SU-DHL-6 (cell line): Measurements from ENCODE around the gene ARHGAP22.

Experiments used
- H2AFZ ChIP-seq: fragments of 200-600 bp; sonication (generic); 2 replicates; pipeline ENCODE4 v1.6.1; 2014; ENCODE audit warnings: low read depth, mild to moderate bottlenecking, moderate library complexity, mixed read lengths, antibody characterized with exemption, low read length; ENCODE audit not compliant: severe bottlenecking
- H3F3A ChIP-seq: fragments of 200-600 bp; shearing (Covaris generic); 2 replicates; pipeline ENCODE4 v1.6.0; 2016; ENCODE audit warnings: antibody characterized with exemption, mild to moderate bottlenecking; ENCODE audit not compliant: insufficient read depth
- H3K27ac ChIP-seq: fragments of 200-600 bp; sonication (generic); 2 replicates; pipeline ENCODE4 v1.5.1; 2016; ENCODE audit warnings: low read depth, mild to moderate bottlenecking, low read length, moderate library complexity, mixed read lengths
- H3K27me3 ChIP-seq: fragments of 200-600 bp; sonication (generic), shearing (Covaris generic); 2 replicates; pipeline ENCODE4 v1.6.0; 2014; ENCODE audit warnings: mild to moderate bottlenecking, low read length
- H3K36me3 ChIP-seq: fragments of 200-600 bp; sonication (generic); 2 replicates; pipeline ENCODE4 v1.6.1; 2014; ENCODE audit warnings: mild to moderate bottlenecking, low read length, mixed read lengths
- H3K4me2 ChIP-seq: fragments of 300-600, 200-600 bp; shearing (Covaris generic), sonication (generic); 2 replicates; pipeline ENCODE4 v1.6.0; 2014; ENCODE audit warnings: low read length, low read depth, mild to moderate bottlenecking; ENCODE audit not compliant: poor library complexity, severe bottlenecking
- H3K4me3 ChIP-seq: fragments of 200-600 bp; sonication (generic); 2 replicates; pipeline ENCODE4 v1.5.1; 2014; ENCODE audit warnings: antibody characterized with exemption, low read length, mild to moderate bottlenecking, mixed read lengths; ENCODE audit not compliant: insufficient read depth, poor library complexity, severe bottlenecking
- H3K79me2 ChIP-seq: fragments of 200-600 bp; sonication (generic); 2 replicates; pipeline ENCODE4 v1.6.1; 2014; ENCODE audit warnings: mild to moderate bottlenecking, low read length, moderate library complexity; ENCODE audit not compliant: insufficient read depth
- H3K9ac ChIP-seq: fragments of 200-600 bp; sonication (generic); 2 replicates; pipeline ENCODE4 v1.7.0; 2014; ENCODE audit warnings: mild to moderate bottlenecking, low read length
- H3K9me2 ChIP-seq: fragments of 200-600 bp; sonication (generic); replicated peaks from 2 replicates; pipeline ENCODE4 v1.6.1; 2014; ENCODE audit warnings: low read length; ENCODE audit not compliant: insufficient read depth
- H3K9me3 ChIP-seq: fragments of 200-600 bp; sonication (generic); 2 replicates; pipeline ENCODE4 v1.6.1; 2014; ENCODE audit warnings: low read length, mixed read lengths; ENCODE audit not compliant: insufficient read depth
- H4K20me1 ChIP-seq: fragments of 200-600 bp; sonication (generic); 2 replicates; pipeline ENCODE4 v1.6.1; 2014; ENCODE audit warnings: low read depth, mild to moderate bottlenecking, antibody characterized with exemption, low read length, moderate library complexity, mixed read lengths
- CTCF ChIP-seq: fragments of 200-600 bp; sonication (generic); IDR thresholded peaks from one replicate; pipeline ENCODE4 v1.5.1; 2017; ENCODE audit warnings: antibody characterized with exemption, mild to moderate bottlenecking, low read length, moderate library complexity; ENCODE audit not compliant: insufficient read depth, poor library complexity, severe bottlenecking
- EZH2phosphoT487 ChIP-seq: fragments of 200-600 bp; sonication (generic), shearing (Covaris generic); conservative IDR thresholded peaks from 2 replicates; pipeline ENCODE4 v1.6.1; 2018; ENCODE audit warnings: mild to moderate bottlenecking, antibody characterized with exemption, low read length, moderate library complexity, mixed read lengths

ARHGAP22 gene

GRCh38 chr10:48490946-48491345, 113.9 kb downstream of the ARHGAP22 start:
- Histone ChIP-seq H3K36me3 (no peaks in the 10 kb centered on the region), H3K79me2 (no peaks in the 10 kb centered on the region), H3F3A (no peaks in the 10 kb centered on the region), H3K27ac (no peak overlapping the region), H3K9me2 (no peaks in the 10 kb centered on the region), H3K4me3 (no peak overlapping the region), H4K20me1 (no peaks in the 10 kb centered on the region), H3K4me2 (no peak overlapping the region), H2AFZ (no peak overlapping the region), H3K27me3 (no peaks in the 10 kb centered on the region), H3K9me3 (no peaks in the 10 kb centered on the region), H3K9ac (no peak overlapping the region)
- TF ChIP-seq CTCF (no peak), EZH2phosphoT487 (no peak)

- Histone ChIP-seq H3K4me2 (no peak overlapping the region), H3K79me2 (no peaks in the 10 kb centered on the region), H3K4me3 (no peak overlapping the region), H2AFZ (no peak overlapping the region), H3K36me3 (no peaks in the 10 kb centered on the region), H4K20me1 (no peaks in the 10 kb centered on the region), H3K27ac (no peak overlapping the region), H3K9me2 (no peaks in the 10 kb centered on the region), H3F3A (no peaks in the 10 kb centered on the region), H3K9me3 (no peaks in the 10 kb centered on the region), H3K9ac (no peak overlapping the region), H3K27me3 (no peaks in the 10 kb centered on the region)
- TF ChIP-seq EZH2phosphoT487 (no peak), CTCF (no peak)
Measured at GRCh38 chr10:48490571-48490940, 114.3 kb downstream of the ARHGAP22 start.

- Histone ChIP-seq H3K27ac (no peak overlapping the region), H3K79me2 (no peaks in the 10 kb centered on the region)
Measured at GRCh38 chr10:48489099-48489498, 115.8 kb downstream of the ARHGAP22 start.

More at GRCh38 chr10:48489099-48489498, 115.8 kb downstream of the ARHGAP22 start:
- Histone ChIP-seq H3K9me3 (no peaks in the 10 kb centered on the region), H4K20me1 (no peaks in the 10 kb centered on the region; the same call in 1 of the 2 replicates), H3K4me2 (no peak overlapping the region), H3K9ac (no peak overlapping the region), H3F3A (no peaks in the 10 kb centered on the region), H3K36me3 (no peaks in the 10 kb centered on the region), H3K27me3 (no peaks in the 10 kb centered on the region), H2AFZ (no peak overlapping the region), H3K4me3 (no peak overlapping the region), H3K9me2 (no peaks in the 10 kb centered on the region)
- TF ChIP-seq CTCF, result no peak
